Heart left ventricle (tissue), 13 donors: Measurements from ENCODE around the gene EHMT1.

Experiments
- POLR2A ChIP-seq, 2 donors: fragments of 450-650 bp; IDR thresholded peaks; one replicate each; pipeline ENCODE4 v1.6.1; 2017; ENCODE audit warnings: antibody characterized with exemption in 2 of 2, mild to moderate bottlenecking in 2 of 2, moderate library complexity in 2 of 2
- TF ChIP-seq, protein P1 (sequence below), 12 donors: fragments of 200-600 bp; sonication (generic) in 4 of 12; IDR thresholded peaks; one replicate each; pipeline versions ENCODE4 v1.5.0 to v1.8.0; 2018 to 2022; ENCODE audit warnings: antibody characterized with exemption in 12 of 12, mild to moderate bottlenecking in 5 of 12
- donor health status: ischemic (EF 13 %, LVEDD 7.1; RV severe dilation, severe dysfunction).
- donor health status: DM: no; HTN: yes; CAD: no.
- donor health status: DM: no; HTN: no; CAD: no.
- donor health status: ischemic (EF 25% LVEDD 6.9; RV normal size, moderate dysfunction).
- donor health status: ischemic (EF 25% LVEDD 5.7; RV mildly dilated, moderate dysfunction).
- donor health status: ischemic (EF 35%, LVEDD 5.7; RV mildly dilated, moderate dysfunction).
- donor health status: nonischemic (EF 11% LVEDD 7.7; RV severe dilation, severe dysfunction).
- donor health status: DM: yes; HTN: yes; CAD: no.
- donor health status: PGD.
- donor health status: ischemic (EF 29% LVEDD 5.4; RV normal size, mild dysfunction).
- donor health status: nonischemic (EF 23%, LVEDD 6.1; RV moderate dilation, normal function).

GRCh38 chr9:137665226-137665625 is 46.4 kb downstream of the EHMT1 start:
- TF ChIP-seq, protein P1, sequence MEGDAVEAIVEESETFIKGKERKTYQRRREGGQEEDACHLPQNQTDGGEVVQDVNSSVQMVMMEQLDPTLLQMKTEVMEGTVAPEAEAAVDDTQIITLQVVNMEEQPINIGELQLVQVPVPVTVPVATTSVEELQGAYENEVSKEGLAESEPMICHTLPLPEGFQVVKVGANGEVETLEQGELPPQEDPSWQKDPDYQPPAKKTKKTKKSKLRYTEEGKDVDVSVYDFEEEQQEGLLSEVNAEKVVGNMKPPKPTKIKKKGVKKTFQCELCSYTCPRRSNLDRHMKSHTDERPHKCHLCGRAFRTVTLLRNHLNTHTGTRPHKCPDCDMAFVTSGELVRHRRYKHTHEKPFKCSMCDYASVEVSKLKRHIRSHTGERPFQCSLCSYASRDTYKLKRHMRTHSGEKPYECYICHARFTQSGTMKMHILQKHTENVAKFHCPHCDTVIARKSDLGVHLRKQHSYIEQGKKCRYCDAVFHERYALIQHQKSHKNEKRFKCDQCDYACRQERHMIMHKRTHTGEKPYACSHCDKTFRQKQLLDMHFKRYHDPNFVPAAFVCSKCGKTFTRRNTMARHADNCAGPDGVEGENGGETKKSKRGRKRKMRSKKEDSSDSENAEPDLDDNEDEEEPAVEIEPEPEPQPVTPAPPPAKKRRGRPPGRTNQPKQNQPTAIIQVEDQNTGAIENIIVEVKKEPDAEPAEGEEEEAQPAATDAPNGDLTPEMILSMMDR (IDR thresholded peaks at IDR 0.05) = no peak
- no peak for TF ChIP-seq POLR2A (IDR thresholded peaks at IDR 0.05)
